Midbrain (tissue), 1 donor: ENCODE data around the gene ERBB4.
A peak's percentile ranks its signal among the peaks of the same experiment; 100 is the strongest.
"Not testable (repeated sequence)": the region's sequence is repeated elsewhere in the genome, so short reads cannot be mapped to it uniquely, and the experiment has no call there.

Experiments used
- DNase-seq: peaks from one replicate; lab custom pipeline; 2025; lab: John Stamatoyannopoulos, UW

The ERBB4 gene

GRCh38 chr2:211724933-211725332 lies 813.7 kb downstream of the ERBB4 start:
- peak; percentile 8 for DNase-seq

GRCh38 chr2:211723398-211723797 lies 815.2 kb downstream of the ERBB4 start:
- DNase-seq: no peak

- no peak for DNase-seq
Measured at GRCh38 chr2:211722928-211723327, 815.7 kb downstream of the ERBB4 start.

GRCh38 chr2:211721874-211722273 lies 816.7 kb downstream of the ERBB4 start:
- not testable (repeated sequence) for DNase-seq

- DNase-seq: no peak
Measured at GRCh38 chr2:211709389-211709788, 829.2 kb downstream of the ERBB4 start.

- DNase-seq: no peak
Measured at GRCh38 chr2:211692689-211693088, 845.9 kb downstream of the ERBB4 start.

- DNase-seq: no peak
Measured at GRCh38 chr2:211690736-211691135, 847.9 kb downstream of the ERBB4 start.

- DNase-seq: peak; percentile 5
Measured at GRCh38 chr2:211688196-211688595, 850.4 kb downstream of the ERBB4 start.

- no peak for DNase-seq
Measured at GRCh38 chr2:211674715-211675114, 863.9 kb downstream of the ERBB4 start.

GRCh38 chr2:211673133-211673905 lies 865.3 kb downstream of the ERBB4 start:
- DNase-seq: no peak

GRCh38 chr2:211671977-211672376 lies 866.6 kb downstream of the ERBB4 start:
- DNase-seq: no peak

- DNase-seq: no peak
Measured at GRCh38 chr2:211665299-211665698, 873.3 kb downstream of the ERBB4 start.

- DNase-seq: no peak
Measured at GRCh38 chr2:211664321-211664720, 874.3 kb downstream of the ERBB4 start.

- DNase-seq: no peak
Measured at GRCh38 chr2:211654211-211654780, 884.3 kb downstream of the ERBB4 start.

- DNase-seq: no peak
Measured at GRCh38 chr2:211652327-211652726, 886.3 kb downstream of the ERBB4 start.

- no peak for DNase-seq
Measured at GRCh38 chr2:211649331-211649730, 889.3 kb downstream of the ERBB4 start.

- no peak for DNase-seq
Measured at GRCh38 chr2:211631503-211631902, 907.1 kb downstream of the ERBB4 start.

GRCh38 chr2:211623096-211623495 lies 915.5 kb downstream of the ERBB4 start:
- no peak for DNase-seq

GRCh38 chr2:211620986-211621385 lies 917.6 kb downstream of the ERBB4 start:
- DNase-seq: no peak

GRCh38 chr2:211617803-211618202 lies 920.8 kb downstream of the ERBB4 start:
- no peak for DNase-seq

- DNase-seq: no peak
Measured at GRCh38 chr2:211611621-211612020, 927.0 kb downstream of the ERBB4 start.

- no peak for DNase-seq
Measured at GRCh38 chr2:211611061-211611518, 927.5 kb downstream of the ERBB4 start.

GRCh38 chr2:211609127-211609526 lies 929.5 kb downstream of the ERBB4 start:
- DNase-seq: no peak

GRCh38 chr2:211599146-211599545 lies 939.5 kb downstream of the ERBB4 start:
- DNase-seq: no peak
